ENCODE results near the gene HNRNPH2.

Gene HNRNPH2

GRCh38 chrX:101462892-101463291, 54.9 kb downstream of the HNRNPH2 start:
- H3K9ac ChIP-seq, result no peak overlapping the region
- no peaks in the 10 kb centered on the region for H3K79me2 ChIP-seq
- H3K27me3 ChIP-seq (ENCODE audit: control insufficient read depth, insufficient read depth, low read length), result no peaks in the 10 kb centered on the region
- no peak overlapping the region for H3K4me2 ChIP-seq (ENCODE audit: low read length)
- H3K9me3 ChIP-seq (ENCODE audit: control insufficient read depth, low read length), result no peaks in the 10 kb centered on the region
- no peak overlapping the region for H2AFZ ChIP-seq
- peak; percentile 8 for TF ChIP-seq CTCF (IDR thresholded peaks at IDR 0.05)
- no peak overlapping the region for H3K27ac ChIP-seq
- no peak overlapping the region for H3K4me3 ChIP-seq (ENCODE audit: low read depth, low read length)
- H3K36me3 ChIP-seq (ENCODE audit: control insufficient read depth, insufficient read depth, low read length), result no peaks in the 10 kb centered on the region
- no peaks in the 10 kb centered on the region for H3K4me1 ChIP-seq
